Stimulated activated naive B cell treated with anti-CD40 and anti-IgM and Interleukin-4, amounts not matched to agents 10 μg/mL and 1 μg/mL and 100 μg/mL, for 72 hours (primary cell): ENCODE data around the gene HMG20B.
A peak's percentile ranks its signal among the peaks of the same experiment; 100 is the strongest.

Experiments
- ATAC-seq, 2 donors: fragments of 150-1000 bp; cut with Tn5 transposase; replicated peaks; 2 replicates each; pipeline ENCODE4 v1.10.0; 2021; ENCODE audit warnings: moderate library complexity in 1 of 2
- DNase-seq: peaks from one replicate; pipeline ENCODE4 v3.0.0; 2021
- H3K27ac Mint-ChIP-seq: one replicate; pipeline ENCODE4 v1.8.0; 2022; ENCODE audit warnings: mild to moderate bottlenecking, mixed read lengths
- H3K27me3 Mint-ChIP-seq, 2 donors: one replicate each; pipeline ENCODE4 v1.8.0; 2022; ENCODE audit warnings: mixed read lengths in 2 of 2
- H3K36me3 Mint-ChIP-seq, 2 donors: one replicate each; pipeline ENCODE4 v1.8.0; 2022; ENCODE audit warnings: mixed read lengths in 2 of 2, mild to moderate bottlenecking in 1 of 2
- H3K4me1 Mint-ChIP-seq, 2 donors: one replicate each; pipeline ENCODE4 v1.8.0; 2022; ENCODE audit warnings: mixed read lengths in 2 of 2, mild to moderate bottlenecking in 1 of 2
- H3K4me3 Mint-ChIP-seq, 2 donors: one replicate each; pipeline ENCODE4 v1.8.0; 2022; ENCODE audit warnings: mild to moderate bottlenecking in 2 of 2, mixed read lengths in 2 of 2, moderate library complexity in 1 of 2
- H3K9me3 Mint-ChIP-seq, 2 donors: one replicate each; pipeline ENCODE4 v1.8.0; 2022; ENCODE audit warnings: mixed read lengths in 2 of 2, mild to moderate bottlenecking in 1 of 2

HMG20B gene

DNA sequence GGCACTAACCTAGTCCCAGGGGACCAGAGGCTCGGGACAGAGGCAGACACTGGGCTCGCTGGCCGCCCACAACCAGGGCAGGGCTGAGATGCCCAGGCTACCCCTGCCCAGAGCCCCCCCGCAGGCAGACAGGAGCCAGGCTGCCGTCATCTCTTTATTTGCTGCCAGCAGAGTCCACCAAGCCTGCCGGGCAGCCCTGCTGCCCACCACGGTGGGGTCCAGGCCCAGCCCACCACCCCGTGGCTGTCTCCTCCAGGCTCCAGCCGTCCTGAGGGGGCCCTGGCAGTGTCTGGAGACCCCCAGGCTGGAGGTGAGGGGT is 28.7 kb upstream of the HMG20B start:
- no peaks in the 10 kb centered on the region for H3K9me3 Mint-ChIP-seq
- peaks cover 28 to 35% of the 10 kb centered on the region in 2 donors for H3K36me3 Mint-ChIP-seq
- ATAC-seq (no peak), DNase-seq (no peak)
- no peaks in the 10 kb centered on the region for H3K27me3 Mint-ChIP-seq
- H3K4me3 Mint-ChIP-seq = no peak overlapping the region
- peak overlapping the region; percentile 65 for H3K27ac Mint-ChIP-seq
- peaks cover 14 to 29% of the 10 kb centered on the region in 2 donors for H3K4me1 Mint-ChIP-seq

DNA sequence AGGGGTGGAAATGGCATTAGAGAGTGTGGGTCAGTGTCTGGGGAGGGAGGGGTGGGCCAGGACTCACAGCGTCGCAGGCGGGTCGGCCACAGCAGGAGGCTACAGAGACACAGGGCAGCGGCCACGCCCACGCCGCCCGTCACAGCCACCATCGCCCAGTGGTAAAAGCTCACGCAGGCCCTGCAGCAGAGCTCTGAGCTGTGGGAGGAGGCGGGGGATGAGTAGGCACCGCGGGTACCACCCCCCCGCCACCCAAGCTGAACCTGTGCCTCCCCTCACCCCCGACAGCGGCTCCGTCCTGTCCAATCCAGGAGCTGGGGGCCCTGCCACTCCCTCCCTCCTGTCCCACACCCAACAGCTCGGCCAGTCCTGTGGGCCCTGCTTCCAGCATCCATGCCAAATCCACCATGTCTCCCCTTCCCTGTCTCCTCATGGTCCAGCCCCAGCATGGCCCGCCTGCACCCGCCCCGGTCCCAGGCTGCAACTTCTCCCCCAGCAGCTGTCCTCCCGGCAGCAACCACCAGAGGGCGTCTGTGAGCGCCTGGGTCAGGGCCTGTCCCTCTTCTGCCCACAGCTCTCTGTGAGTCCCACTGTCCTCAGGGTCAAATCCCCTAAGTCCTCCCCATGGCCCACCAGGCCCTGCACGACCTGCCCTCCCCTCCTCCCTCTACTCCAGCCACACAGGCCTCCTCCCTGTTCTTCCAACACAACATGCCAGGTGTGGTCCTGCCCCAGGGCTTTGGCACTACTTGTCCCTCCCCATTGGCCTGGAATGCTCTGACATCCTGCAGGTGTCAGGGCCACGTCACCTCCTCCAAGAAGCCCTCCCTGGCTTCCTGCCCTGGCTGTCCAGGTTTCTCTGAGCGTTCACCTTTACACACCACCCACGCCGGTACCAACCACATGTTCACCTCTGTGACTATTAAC is 27.7 kb upstream of the HMG20B start:
- ATAC-seq (peak; percentile 76 to 77), DNase-seq (peak; percentile 65)
- H3K36me3 Mint-ChIP-seq = peaks cover 22 to 29% of the 10 kb centered on the region in 2 donors
- peak overlapping the region; percentile 7 to 69 for H3K4me3 Mint-ChIP-seq
- H3K4me1 Mint-ChIP-seq = peaks cover 15 to 32% of the 10 kb centered on the region in 2 donors
- no peaks in the 10 kb centered on the region for H3K27me3 Mint-ChIP-seq
- no peaks in the 10 kb centered on the region for H3K9me3 Mint-ChIP-seq
- H3K27ac Mint-ChIP-seq = peak overlapping the region; percentile 95

DNA sequence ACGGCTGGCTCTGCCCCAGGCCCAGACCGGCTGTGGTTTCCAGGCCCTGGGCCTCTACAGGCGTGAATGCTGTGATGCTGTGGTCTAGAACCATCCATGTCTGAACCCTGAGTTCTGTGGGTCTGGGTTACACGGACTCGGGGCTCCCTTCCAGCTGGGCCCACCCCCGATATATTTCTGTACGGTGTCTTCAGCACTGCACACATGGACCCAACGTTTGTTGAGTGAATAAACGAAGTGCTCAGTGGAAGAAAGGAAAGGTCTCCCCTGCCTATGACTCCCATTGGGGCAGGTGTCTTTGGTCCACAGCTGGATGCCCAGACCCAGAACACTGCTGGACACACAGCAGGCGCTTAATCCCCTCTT is 27.1 kb upstream of the HMG20B start:
- Mint-ChIP-seq H3K27me3 (no peaks in the 10 kb centered on the region), H3K36me3 (peaks cover 22 to 31% of the 10 kb centered on the region in 2 donors), H3K9me3 (no peaks in the 10 kb centered on the region), H3K4me1 (peaks cover 16 to 33% of the 10 kb centered on the region in 2 donors), H3K4me3 (no peak overlapping the region), H3K27ac (peak overlapping the region; percentile 95)
- DNase-seq (no peak), ATAC-seq (no peak)

DNA sequence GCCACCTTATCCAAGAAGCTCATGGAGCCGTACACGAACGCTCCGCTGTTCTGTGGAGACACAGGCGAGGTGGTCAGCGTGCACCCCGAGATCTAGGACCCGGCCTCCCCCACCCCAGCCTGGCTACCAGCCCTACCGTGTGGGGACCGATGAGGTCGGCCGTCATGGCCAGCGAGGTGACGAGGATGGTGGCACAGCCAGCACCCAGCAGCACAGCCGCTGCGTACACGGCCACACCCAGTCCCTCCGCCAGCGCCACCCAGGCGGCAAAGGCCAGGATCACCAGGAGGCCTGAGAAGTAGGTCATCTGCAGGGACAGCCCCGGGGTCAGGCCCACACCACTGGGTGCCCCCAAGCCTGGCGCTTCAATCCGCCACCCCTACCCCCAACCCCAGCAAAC is 26.6 kb upstream of the HMG20B start:
- Mint-ChIP-seq H3K36me3 (peaks cover 26 to 35% of the 10 kb centered on the region in 2 donors), H3K9me3 (no peaks in the 10 kb centered on the region), H3K4me1 (peaks cover 20 to 37% of the 10 kb centered on the region in 2 donors), H3K4me3 (no peak overlapping the region), H3K27me3 (no peaks in the 10 kb centered on the region), H3K27ac (peak overlapping the region; percentile 95)
- ATAC-seq (no peak), DNase-seq (no peak)

DNA sequence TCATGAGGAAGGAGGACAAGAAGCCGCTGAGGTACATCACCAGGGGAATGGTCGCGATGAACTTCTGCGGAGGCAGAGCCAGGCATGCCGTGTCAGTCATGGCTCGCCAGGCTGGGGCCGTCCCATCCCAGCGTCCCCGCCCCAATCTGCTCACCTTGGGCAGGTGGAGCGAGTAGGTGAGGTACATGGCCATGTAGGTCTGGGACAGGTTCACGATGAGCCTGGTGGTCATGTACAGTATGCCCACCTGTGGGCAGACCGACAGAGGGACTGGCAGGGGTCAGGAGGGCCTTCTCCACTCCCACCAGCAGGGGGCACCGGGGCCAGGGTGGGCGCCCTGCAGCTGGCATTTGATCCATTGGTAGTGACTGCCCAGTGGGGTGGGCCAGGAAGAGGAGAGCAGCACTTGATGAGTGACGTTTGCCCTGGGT is 25.4 kb upstream of the HMG20B start:
- Mint-ChIP-seq H3K36me3 (peaks cover 30 to 40% of the 10 kb centered on the region in 2 donors), H3K4me1 (peaks cover 26 to 49% of the 10 kb centered on the region in 2 donors), H3K27ac (peak overlapping the region; percentile 42), H3K27me3 (no peaks in the 10 kb centered on the region), H3K4me3 (peak overlapping the region in 1 of 2 donors; percentile 47), H3K9me3 (no peaks in the 10 kb centered on the region)
- ATAC-seq = peak; percentile 27 to 38
- no peak for DNase-seq

DNA sequence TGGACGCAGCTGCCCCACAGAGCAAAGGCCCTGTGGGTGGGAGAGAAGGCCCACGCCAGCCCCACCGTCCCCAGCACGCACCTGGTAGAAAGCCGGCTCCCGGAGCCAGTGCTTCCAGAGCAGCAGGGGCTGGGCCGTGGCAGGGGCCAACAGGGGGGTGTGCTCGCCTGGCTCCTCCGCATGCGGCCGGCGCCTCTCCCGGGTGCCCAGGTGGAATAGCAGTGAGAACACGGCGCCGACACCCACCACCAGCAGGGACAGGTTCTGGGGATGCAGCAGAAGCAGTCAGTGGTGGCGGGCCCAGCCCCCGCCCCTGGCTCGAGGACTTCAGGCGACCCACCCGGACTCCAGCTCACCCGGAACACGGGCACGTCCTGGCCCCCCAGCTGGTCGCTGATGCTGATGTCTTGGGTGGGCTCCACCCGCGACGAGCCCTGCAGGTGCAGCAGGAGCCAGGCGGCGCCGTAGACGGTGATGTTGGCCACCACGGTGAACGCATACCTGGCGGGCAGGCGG is 24.9 kb upstream of the HMG20B start:
- ATAC-seq (no peak), DNase-seq (no peak)
- H3K27ac Mint-ChIP-seq = no peak overlapping the region
- no peak overlapping the region for H3K4me3 Mint-ChIP-seq
- no peaks in the 10 kb centered on the region for H3K9me3 Mint-ChIP-seq
- no peaks in the 10 kb centered on the region for H3K27me3 Mint-ChIP-seq
- H3K4me1 Mint-ChIP-seq = peaks cover 30 to 54% of the 10 kb centered on the region in 2 donors
- peaks cover 35 to 45% of the 10 kb centered on the region in 2 donors for H3K36me3 Mint-ChIP-seq

DNA sequence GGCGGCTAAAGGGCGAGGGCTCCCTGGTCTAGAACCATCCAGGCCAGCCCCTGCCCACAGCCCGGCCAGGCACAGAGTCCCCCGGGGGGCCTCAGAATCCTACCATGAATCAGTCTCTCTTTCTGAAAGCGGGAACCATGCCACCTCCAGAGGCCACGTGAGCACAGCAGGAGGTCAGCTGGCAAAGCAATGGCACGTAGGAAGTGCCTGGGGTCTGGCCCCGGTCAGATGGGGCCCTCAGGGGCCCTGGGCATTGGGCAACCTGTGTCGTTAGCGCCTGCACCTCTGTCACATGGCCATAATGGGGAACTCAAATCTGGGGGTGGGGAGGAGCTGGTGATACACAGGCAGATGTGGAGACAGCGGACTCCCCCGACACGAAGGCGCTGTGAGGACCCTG is 24.1 kb upstream of the HMG20B start:
- Mint-ChIP-seq H3K36me3 (peaks cover 39 to 49% of the 10 kb centered on the region in 2 donors), H3K27me3 (no peaks in the 10 kb centered on the region), H3K27ac (no peak overlapping the region), H3K4me3 (no peak overlapping the region), H3K4me1 (peaks cover 34 to 62% of the 10 kb centered on the region in 2 donors), H3K9me3 (no peaks in the 10 kb centered on the region)
- ATAC-seq = no peak
- DNase-seq = no peak

DNA sequence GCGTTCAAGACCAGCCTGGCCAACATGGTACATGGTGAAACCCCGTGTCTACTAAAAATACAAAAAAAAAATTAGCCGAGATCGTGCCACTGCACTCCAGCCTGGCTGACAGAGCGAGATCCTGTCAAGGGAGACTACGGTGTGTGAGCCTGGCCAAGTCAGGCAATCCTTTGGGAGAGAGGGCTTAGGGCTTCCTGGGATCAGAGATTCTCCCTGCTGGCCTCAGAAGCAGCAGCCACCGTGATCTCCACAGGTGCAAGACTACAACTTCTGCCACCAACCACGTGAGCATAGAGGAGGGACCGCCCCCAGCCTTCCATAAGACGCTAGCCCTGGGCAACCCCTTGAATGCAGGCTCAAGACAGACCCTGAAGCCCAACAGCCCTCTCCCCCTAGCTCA is 22.9 kb upstream of the HMG20B start:
- DNase-seq = no peak
- Mint-ChIP-seq H3K4me1 (peaks cover 37 to 73% of the 10 kb centered on the region in 2 donors), H3K9me3 (no peaks in the 10 kb centered on the region), H3K36me3 (peaks cover 44 to 53% of the 10 kb centered on the region in 2 donors), H3K27me3 (no peaks in the 10 kb centered on the region), H3K4me3 (no peak overlapping the region), H3K27ac (peak overlapping the region; percentile 65)
- no peak for ATAC-seq

DNA sequence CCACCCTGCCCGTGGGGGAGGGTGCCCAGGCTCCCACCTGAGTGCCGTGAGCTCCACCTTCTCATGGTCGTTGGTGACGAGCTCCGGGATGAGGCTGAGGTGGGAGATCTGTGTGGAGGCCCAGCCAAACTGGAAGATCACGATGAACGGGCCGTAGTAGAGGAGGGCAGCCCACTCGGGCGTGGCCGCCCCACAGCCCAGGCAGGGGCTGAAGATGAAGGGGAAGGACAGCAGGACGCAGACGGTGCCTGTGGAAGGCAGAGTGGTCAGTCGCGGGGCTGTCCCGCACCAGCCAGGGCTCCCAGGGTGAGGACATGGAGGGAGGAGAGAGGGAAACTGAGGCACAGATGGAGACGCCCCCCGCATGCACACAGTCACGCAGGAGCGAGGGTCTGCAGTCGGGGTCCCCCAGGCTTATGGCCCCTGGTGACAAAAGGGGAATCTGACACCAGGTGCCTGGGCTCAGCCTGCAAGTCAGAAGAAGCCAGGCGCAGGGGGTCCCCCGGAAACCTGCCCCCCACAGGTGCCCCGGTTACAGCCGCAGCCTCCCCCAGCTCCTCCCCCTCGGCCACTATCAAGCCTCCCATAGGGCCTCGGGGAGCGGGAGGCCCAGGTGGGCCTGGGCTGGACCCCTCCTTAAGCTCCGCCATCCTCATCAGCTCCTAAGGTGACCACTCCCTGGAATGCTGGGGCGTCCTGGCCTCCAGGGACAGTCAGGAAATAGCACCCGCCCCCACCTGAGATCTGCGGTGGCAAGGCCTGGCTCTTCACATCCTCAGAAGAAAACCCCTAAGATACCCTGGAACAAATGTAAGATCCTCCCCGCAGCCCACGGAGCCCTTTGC is 21.6 kb upstream of the HMG20B start:
- no peak for ATAC-seq
- peaks cover 38 to 73% of the 10 kb centered on the region in 2 donors for H3K4me1 Mint-ChIP-seq
- peak overlapping the region; percentile 61 to 85 for H3K4me3 Mint-ChIP-seq
- H3K9me3 Mint-ChIP-seq = no peaks in the 10 kb centered on the region
- no peaks in the 10 kb centered on the region for H3K27me3 Mint-ChIP-seq
- peak overlapping the region; percentile 92 for H3K27ac Mint-ChIP-seq
- H3K36me3 Mint-ChIP-seq = peaks cover 40 to 52% of the 10 kb centered on the region in 2 donors
- no peak for DNase-seq

DNA sequence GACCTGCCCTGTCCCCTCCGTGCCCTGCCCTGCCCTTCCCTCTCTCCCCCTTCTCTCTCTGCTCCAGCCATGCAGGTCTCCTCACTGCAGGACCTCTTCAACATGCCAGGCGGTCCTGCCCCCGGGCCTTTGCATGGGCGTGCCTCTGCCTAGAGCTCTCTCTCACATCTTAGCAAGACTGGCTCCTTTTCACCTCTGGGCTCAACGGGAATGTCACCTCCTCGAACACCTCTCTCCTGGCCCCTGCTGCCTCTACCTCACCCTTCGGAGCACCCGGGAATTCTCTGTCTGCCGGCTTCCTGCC is 21.0 kb upstream of the HMG20B start:
- Mint-ChIP-seq H3K27ac (peak overlapping the region; percentile 92), H3K4me3 (peak overlapping the region; percentile 61 to 85), H3K4me1 (peaks cover 43 to 79% of the 10 kb centered on the region in 2 donors), H3K9me3 (no peaks in the 10 kb centered on the region), H3K27me3 (no peaks in the 10 kb centered on the region), H3K36me3 (peaks cover 42 to 57% of the 10 kb centered on the region in 2 donors)
- ATAC-seq (no peak), DNase-seq (no peak)

DNA sequence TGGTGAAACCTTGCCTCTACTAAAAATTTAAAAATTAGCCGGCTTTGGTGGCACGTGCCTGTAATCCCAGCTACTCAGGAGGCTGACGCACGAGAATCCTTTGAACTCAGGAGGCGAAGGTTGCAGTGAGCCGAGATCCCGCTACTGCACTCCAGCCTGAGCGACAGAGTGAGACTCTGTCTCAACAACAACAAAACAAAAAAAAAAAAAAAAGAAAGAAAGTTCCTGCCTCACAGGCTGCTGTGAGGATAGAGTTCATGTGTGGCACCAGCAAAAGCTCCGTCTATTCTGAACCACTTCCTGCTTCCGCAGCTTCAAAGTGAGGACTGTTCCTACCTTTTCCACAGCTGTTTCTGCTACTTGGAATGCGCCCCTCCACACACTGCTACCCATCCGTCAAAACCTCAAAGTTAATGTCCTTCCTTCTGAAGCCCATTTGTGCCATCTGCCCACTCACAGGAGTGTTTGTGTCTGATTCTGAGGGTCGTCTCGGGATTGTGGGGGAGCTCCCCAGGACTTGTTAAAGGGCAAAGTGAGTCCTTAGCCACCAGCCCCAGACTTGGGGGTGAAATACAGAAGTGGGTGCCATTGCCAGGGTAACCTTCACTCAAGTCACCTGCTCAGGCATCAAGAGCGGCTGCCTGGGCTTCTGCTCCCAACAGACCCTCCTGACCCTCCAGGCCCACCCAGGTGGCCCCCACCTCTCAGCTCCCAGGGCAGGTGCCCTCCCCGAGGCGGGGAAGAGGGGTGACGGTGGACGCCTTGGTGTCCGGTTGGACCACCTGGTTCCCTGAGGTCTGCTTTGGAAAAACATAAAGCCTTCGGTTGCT is 18.3 kb upstream of the HMG20B start:
- peaks cover 48 to 72% of the 10 kb centered on the region in 2 donors for H3K4me1 Mint-ChIP-seq
- peak overlapping the region; percentile 92 for H3K27ac Mint-ChIP-seq
- peaks cover 35 to 44% of the 10 kb centered on the region in 2 donors for H3K36me3 Mint-ChIP-seq
- no peaks in the 10 kb centered on the region for H3K27me3 Mint-ChIP-seq
- H3K9me3 Mint-ChIP-seq = no peaks in the 10 kb centered on the region
- H3K4me3 Mint-ChIP-seq = peak overlapping the region; percentile 90 to 100
- ATAC-seq (no peak), DNase-seq (no peak)

DNA sequence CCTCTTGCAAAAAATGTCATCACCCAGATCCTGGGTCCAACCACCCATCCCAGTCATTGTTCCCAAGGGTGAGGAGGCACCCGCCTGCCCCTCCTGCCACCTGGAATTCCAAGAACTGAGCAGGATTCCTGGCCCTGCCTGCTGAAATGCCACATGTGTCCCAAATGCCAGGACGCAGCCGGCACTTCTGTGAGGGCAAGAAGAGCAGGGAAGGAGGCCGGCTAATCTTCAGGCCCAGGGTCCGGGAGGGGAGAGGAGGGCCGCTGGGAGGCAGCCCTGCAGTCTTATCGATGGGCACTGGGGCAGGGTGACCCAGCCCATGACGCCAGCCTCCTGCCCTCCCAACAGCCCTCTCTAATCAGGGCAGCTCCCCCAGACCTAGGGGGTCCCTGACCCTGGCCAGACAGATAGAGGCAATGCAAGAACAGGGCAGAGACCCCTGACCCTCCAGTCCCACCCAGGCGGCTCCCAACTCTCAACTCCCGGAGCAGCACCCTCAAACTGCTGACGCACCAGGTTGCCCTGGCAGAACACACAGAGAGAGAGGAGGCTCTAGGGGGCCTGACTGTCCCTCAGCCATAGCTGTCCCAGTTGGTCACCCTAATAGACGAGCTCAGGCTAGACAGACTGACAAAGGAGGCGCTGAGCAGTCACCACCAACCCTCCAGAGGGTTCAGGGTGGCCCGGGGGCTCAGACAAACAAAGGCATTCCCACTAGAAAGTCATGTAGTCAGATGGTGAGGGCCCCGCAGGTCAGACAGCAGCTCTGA is 16.9 kb upstream of the HMG20B start:
- H3K4me3 Mint-ChIP-seq = peak overlapping the region; percentile 90 to 100
- peaks cover 31 to 41% of the 10 kb centered on the region in 2 donors for H3K36me3 Mint-ChIP-seq
- no peaks in the 10 kb centered on the region for H3K9me3 Mint-ChIP-seq
- ATAC-seq (no peak), DNase-seq (no peak)
- H3K4me1 Mint-ChIP-seq = peaks cover 47 to 77% of the 10 kb centered on the region in 2 donors
- peak overlapping the region; percentile 97 for H3K27ac Mint-ChIP-seq
- H3K27me3 Mint-ChIP-seq = no peaks in the 10 kb centered on the region

DNA sequence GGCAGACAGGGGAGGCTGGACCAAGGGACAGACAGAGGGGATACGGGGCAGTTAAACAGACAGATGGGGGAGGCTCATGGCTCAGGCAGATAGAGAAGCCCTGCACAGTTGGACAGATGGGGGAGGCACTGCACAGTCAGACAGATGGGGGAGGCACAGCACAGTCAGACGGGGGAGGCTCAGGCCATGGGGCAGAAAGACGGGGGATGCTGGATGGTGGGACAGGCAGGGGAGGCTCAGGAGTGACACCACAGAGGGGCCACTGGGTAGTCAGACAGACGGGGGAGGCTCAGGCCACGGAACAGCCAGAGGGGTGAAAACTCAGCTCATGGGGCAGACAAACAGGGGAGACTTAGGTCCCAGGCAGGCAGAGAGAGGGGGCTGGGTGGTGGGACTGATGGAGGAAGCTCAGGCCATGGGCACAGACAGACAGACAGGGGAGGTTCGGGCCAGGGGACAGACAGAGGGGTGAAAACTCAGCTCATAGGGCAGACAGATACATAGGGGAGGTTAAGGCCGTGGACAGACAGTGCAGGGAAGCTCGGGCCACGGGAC is 16.2 kb upstream of the HMG20B start:
- no peaks in the 10 kb centered on the region for H3K27me3 Mint-ChIP-seq
- H3K9me3 Mint-ChIP-seq = no peaks in the 10 kb centered on the region
- peaks cover 44 to 71% of the 10 kb centered on the region in 2 donors for H3K4me1 Mint-ChIP-seq
- H3K27ac Mint-ChIP-seq = peak overlapping the region; percentile 97
- DNase-seq (no peak), ATAC-seq (no peak)
- peak overlapping the region; percentile 90 to 100 for H3K4me3 Mint-ChIP-seq
- peaks cover 27 to 38% of the 10 kb centered on the region in 2 donors for H3K36me3 Mint-ChIP-seq
